Measurements from ENCODE around the gene PRM1. TPM values are rescaled to one million over a fixed set of nuclear protein-coding genes. Genes with fewer than 3 reads are reported as not detected.

The PRM1 gene
- total and polyA plus RNA-seq, 2 of the 13 experiments (the other 11 are each of a cell fraction or from before 2014, with no cell fraction given) = not detected

DNA sequence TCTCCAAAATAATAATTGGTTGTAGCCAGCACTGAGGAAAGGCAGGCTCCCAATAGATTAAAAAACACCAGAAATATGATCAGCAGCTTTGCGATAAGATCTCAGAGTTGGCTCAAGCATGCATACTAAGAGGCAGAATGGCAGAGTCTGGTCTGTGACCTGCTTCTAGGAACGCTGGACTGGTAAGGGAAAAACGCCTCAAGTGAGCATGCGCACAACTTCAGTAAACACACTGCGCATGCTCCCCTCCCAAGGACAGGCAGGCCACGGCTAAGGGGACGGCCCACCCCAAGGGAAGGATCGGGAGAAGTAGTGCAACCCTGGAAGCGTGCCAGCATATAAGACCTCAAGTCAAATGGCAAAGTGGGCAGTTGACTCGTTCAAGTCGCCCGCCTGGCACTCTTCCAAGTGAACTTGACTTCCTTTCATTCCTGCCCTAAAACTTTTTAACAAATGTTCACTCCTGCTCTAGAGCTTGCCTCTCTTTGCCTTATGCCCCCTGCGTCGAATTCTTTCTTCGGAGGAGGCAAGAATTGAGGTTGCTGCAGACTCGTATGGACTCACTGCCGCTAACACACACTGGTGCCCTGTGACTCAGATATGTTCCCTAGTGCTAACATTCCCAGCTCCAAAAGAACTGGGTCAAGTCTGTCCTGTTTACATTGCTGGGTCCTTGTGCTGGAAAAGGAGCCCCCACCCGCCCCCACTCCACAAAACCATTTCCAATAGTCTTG, 22.4 kb upstream of the PRM1 start (continued):
- TF ChIP-seq, protein P1, sequence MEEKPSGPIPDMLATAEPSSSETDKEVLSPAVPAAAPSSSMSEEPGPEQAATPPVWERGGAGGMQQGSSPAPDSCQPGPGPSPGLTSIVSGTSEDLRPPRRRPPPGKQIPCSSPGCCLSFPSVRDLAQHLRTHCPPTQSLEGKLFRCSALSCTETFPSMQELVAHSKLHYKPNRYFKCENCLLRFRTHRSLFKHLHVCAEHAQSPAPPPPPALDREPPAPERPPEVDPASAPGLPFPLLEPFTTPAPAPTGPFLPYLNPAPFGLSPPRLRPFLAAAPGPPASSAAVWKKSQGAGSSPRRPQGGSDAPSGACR (CRISPR knock-in tag; IDR thresholded peaks at IDR 0.05) = no peak
- TF ChIP-seq POLR2AphosphoS5 (IDR thresholded peaks at IDR 0.05; ENCODE audit: low read depth, low read length) = no peak
- TF ChIP-seq FOXP1 (IDR thresholded peaks at IDR 0.05) = no peak
- TF ChIP-seq FOXP1 (CRISPR knock-in tag; IDR thresholded peaks at IDR 0.05) = no peak
- no peak for TF ChIP-seq ZNF879 (CRISPR knock-in tag; IDR thresholded peaks at IDR 0.05)
- TF ChIP-seq ZBTB1 (CRISPR knock-in tag; IDR thresholded peaks at IDR 0.05; ENCODE audit: borderline replicate concordance) = no peak
- TF ChIP-seq LCORL (IDR thresholded peaks at IDR 0.05) = no peak
- TF ChIP-seq LCORL (CRISPR knock-in tag; IDR thresholded peaks at IDR 0.05) = no peak
- TF ChIP-seq FOXA1 (IDR thresholded peaks at IDR 0.05) = no peak
- peak; percentile 1; the same call in 1 of the 2 replicates for TF ChIP-seq FOXA1 (CRISPR knock-in tag; IDR thresholded peaks at IDR 0.05)
- no peak for TF ChIP-seq PTBP1 (IDR thresholded peaks at IDR 0.05; ENCODE audit: low read depth, low read length, poor library complexity, severe bottlenecking)
- TF ChIP-seq, protein P2, sequence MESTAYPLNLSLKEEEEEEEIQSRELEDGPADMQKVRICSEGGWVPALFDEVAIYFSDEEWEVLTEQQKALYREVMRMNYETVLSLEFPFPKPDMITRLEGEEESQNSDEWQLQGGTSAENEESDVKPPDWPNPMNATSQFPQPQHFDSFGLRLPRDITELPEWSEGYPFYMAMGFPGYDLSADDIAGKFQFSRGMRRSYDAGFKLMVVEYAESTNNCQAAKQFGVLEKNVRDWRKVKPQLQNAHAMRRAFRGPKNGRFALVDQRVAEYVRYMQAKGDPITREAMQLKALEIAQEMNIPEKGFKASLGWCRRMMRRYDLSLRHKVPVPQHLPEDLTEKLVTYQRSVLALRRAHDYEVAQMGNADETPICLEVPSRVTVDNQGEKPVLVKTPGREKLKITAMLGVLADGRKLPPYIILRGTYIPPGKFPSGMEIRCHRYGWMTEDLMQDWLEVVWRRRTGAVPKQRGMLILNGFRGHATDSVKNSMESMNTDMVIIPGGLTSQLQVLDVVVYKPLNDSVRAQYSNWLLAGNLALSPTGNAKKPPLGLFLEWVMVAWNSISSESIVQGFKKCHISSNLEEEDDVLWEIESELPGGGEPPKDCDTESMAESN (CRISPR knock-in tag; conservative IDR thresholded peaks at IDR 0.05) = no peak
- TF ChIP-seq, protein P3, sequence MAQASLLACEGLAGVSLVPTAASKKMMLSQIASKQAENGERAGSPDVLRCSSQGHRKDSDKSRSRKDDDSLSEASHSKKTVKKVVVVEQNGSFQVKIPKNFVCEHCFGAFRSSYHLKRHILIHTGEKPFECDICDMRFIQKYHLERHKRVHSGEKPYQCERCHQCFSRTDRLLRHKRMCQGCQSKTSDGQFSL (CRISPR knock-in tag; IDR thresholded peaks at IDR 0.05) = no peak
- no peak for TF ChIP-seq NFYB (CRISPR knock-in tag; IDR thresholded peaks at IDR 0.05)
- TF ChIP-seq MEIS1 (CRISPR knock-in tag; IDR thresholded peaks at IDR 0.05; ENCODE audit: borderline replicate concordance) = no peak
- TF ChIP-seq RFXANK (CRISPR knock-in tag; IDR thresholded peaks at IDR 0.05) = no peak
- TF ChIP-seq ZNF616 (CRISPR knock-in tag; IDR thresholded peaks at IDR 0.05; ENCODE audit: low read depth) = no peak
- TF ChIP-seq, protein P4, sequence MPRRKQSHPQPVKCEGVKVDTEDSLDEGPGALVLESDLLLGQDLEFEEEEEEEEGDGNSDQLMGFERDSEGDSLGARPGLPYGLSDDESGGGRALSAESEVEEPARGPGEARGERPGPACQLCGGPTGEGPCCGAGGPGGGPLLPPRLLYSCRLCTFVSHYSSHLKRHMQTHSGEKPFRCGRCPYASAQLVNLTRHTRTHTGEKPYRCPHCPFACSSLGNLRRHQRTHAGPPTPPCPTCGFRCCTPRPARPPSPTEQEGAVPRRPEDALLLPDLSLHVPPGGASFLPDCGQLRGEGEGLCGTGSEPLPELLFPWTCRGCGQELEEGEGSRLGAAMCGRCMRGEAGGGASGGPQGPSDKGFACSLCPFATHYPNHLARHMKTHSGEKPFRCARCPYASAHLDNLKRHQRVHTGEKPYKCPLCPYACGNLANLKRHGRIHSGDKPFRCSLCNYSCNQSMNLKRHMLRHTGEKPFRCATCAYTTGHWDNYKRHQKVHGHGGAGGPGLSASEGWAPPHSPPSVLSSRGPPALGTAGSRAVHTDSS (CRISPR knock-in tag; conservative IDR thresholded peaks at IDR 0.05) = no peak
- no peak for TF ChIP-seq FOXK2 (IDR thresholded peaks at IDR 0.05)
- TF ChIP-seq, protein P5, sequence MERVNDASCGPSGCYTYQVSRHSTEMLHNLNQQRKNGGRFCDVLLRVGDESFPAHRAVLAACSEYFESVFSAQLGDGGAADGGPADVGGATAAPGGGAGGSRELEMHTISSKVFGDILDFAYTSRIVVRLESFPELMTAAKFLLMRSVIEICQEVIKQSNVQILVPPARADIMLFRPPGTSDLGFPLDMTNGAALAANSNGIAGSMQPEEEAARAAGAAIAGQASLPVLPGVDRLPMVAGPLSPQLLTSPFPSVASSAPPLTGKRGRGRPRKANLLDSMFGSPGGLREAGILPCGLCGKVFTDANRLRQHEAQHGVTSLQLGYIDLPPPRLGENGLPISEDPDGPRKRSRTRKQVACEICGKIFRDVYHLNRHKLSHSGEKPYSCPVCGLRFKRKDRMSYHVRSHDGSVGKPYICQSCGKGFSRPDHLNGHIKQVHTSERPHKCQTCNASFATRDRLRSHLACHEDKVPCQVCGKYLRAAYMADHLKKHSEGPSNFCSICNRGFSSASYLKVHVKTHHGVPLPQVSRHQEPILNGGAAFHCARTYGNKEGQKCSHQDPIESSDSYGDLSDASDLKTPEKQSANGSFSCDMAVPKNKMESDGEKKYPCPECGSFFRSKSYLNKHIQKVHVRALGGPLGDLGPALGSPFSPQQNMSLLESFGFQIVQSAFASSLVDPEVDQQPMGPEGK (CRISPR knock-in tag; IDR thresholded peaks at IDR 0.05) = peak; percentile 63; the same call in 1 of the 2 replicates
- TF ChIP-seq KAT7 (CRISPR knock-in tag; IDR thresholded peaks at IDR 0.05; ENCODE audit: borderline replicate concordance) = no peak
- TF ChIP-seq, protein P6, sequence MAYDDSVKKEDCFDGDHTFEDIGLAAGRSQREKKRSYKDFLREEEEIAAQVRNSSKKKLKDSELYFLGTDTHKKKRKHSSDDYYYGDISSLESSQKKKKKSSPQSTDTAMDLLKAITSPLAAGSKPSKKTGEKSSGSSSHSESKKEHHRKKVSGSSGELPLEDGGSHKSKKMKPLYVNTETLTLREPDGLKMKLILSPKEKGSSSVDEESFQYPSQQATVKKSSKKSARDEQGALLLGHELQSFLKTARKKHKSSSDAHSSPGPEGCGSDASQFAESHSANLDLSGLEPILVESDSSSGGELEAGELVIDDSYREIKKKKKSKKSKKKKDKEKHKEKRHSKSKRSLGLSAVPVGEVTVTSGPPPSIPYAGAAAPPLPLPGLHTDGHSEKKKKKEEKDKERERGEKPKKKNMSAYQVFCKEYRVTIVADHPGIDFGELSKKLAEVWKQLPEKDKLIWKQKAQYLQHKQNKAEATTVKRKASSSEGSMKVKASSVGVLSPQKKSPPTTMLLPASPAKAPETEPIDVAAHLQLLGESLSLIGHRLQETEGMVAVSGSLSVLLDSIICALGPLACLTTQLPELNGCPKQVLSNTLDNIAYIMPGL (CRISPR knock-in tag; IDR thresholded peaks at IDR 0.05; ENCODE audit: borderline replicate concordance in 1 of 2, low read depth in 1 of 2) = 0 out of 4 replicates have a peak, but pooled peaks of 1 of the 2 experiments have one; percentile 19
- no peak for TF ChIP-seq ZNF816 (CRISPR knock-in tag; IDR thresholded peaks at IDR 0.05; ENCODE audit: borderline replicate concordance)
- TF ChIP-seq ZNF101 (CRISPR knock-in tag; IDR thresholded peaks at IDR 0.05; ENCODE audit: borderline replicate concordance, low read depth) = no peak
